ENCODE data around the gene CFL1.

DNA sequence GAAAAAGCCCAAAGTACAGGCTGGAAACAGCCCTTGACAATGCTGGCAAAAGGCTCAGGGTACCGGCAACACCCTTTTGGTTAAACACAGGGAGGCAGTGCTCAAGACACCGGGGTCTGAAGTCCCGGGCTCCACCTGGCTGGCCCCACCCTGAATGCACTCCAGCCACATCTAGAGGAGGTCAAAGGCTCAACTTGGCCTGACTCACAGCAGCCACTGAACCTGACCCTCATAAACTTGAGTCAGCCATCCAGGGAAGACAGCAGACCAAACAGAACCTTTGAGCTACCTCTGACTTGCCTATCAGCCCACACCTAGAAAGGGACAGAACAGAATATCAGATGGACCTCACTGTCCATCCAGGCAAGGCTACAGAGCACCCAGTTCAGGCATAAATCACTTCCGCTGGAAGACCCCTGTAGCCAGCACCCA, 3.8 kb downstream of the CFL1 start:
- no peak for TF ChIP-seq SUZ12 (IDR thresholded peaks at IDR 0.05; ENCODE audit: unreplicated experiment)
- TF ChIP-seq YY1 (IDR thresholded peaks at IDR 0.05; ENCODE audit: low read depth, low read length) = no peak
- TF ChIP-seq, protein P1, sequence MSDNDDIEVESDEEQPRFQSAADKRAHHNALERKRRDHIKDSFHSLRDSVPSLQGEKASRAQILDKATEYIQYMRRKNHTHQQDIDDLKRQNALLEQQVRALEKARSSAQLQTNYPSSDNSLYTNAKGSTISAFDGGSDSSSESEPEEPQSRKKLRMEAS (IDR thresholded peaks at IDR 0.05; ENCODE audit: low read depth, low read length) = no peak
- no peak for TF ChIP-seq FOS (IDR thresholded peaks at IDR 0.05; ENCODE audit: borderline replicate concordance, extremely low read depth, insufficient read length)
- TF ChIP-seq NBN (IDR thresholded peaks at IDR 0.05) = no peak
- TF ChIP-seq EZH2 (IDR thresholded peaks at IDR 0.05; ENCODE audit: borderline replicate concordance, control insufficient read depth, low read depth, low read length) = no peak
- no peak for TF ChIP-seq TAF1 (IDR thresholded peaks at IDR 0.05; ENCODE audit: borderline replicate concordance, low read depth, low read length)
- TF ChIP-seq, protein P2, sequence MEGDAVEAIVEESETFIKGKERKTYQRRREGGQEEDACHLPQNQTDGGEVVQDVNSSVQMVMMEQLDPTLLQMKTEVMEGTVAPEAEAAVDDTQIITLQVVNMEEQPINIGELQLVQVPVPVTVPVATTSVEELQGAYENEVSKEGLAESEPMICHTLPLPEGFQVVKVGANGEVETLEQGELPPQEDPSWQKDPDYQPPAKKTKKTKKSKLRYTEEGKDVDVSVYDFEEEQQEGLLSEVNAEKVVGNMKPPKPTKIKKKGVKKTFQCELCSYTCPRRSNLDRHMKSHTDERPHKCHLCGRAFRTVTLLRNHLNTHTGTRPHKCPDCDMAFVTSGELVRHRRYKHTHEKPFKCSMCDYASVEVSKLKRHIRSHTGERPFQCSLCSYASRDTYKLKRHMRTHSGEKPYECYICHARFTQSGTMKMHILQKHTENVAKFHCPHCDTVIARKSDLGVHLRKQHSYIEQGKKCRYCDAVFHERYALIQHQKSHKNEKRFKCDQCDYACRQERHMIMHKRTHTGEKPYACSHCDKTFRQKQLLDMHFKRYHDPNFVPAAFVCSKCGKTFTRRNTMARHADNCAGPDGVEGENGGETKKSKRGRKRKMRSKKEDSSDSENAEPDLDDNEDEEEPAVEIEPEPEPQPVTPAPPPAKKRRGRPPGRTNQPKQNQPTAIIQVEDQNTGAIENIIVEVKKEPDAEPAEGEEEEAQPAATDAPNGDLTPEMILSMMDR (IDR thresholded peaks at IDR 0.05 in 2 of 3, conservative IDR thresholded peaks at IDR 0.05 in 1 of 3; ENCODE audit: control insufficient read depth in 2 of 3, extremely low read depth in 1 of 3, insufficient read depth in 1 of 3, low read depth in 3 of 3, low read length in 3 of 3) = no peak
- TF ChIP-seq, protein P3, sequence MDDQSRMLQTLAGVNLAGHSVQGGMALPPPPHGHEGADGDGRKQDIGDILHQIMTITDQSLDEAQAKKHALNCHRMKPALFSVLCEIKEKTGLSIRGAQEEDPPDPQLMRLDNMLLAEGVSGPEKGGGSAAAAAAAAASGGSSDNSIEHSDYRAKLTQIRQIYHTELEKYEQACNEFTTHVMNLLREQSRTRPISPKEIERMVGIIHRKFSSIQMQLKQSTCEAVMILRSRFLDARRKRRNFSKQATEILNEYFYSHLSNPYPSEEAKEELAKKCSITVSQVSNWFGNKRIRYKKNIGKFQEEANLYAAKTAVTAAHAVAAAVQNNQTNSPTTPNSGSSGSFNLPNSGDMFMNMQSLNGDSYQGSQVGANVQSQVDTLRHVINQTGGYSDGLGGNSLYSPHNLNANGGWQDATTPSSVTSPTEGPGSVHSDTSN (IDR thresholded peaks at IDR 0.05; ENCODE audit: insufficient replicate concordance, low read depth, low read length) = no peak
- no peak for TF ChIP-seq PML (IDR thresholded peaks at IDR 0.05; ENCODE audit: low read length)
- TF ChIP-seq EP300 (IDR thresholded peaks at IDR 0.05; ENCODE audit: borderline replicate concordance in 1 of 2, control insufficient read depth in 1 of 2, low read depth in 2 of 2, low read length in 2 of 2) = no peak

All from GM12878 (cell line).